K562 (cell line): Measurements from ENCODE around the gene CHST12. TPM values are rescaled to one million over a fixed set of nuclear protein-coding genes. Genes with fewer than 3 reads are reported as not detected.
A peak's percentile ranks its signal among the peaks of the same experiment; 100 is the strongest.

Experiments
- ARID4B ChIP-seq: sonication (generic); formaldehyde crosslinking; IDR thresholded peaks from 2 replicates; pipeline ENCODE4 v1.8.0; 2022; ENCODE audit warnings: mild to moderate bottlenecking, missing genetic modification reagents
- BACH1 ChIP-seq: fragments of 200-800 bp; sonication (Bioruptor generic); IDR thresholded peaks from 2 replicates; pipeline ENCODE4 v1.6.1; 2016; ENCODE audit warnings: missing genetic modification characterization, missing compliant biosample characterization
- EP400 ChIP-seq: fragments of 450-650 bp; IDR thresholded peaks from 2 replicates; pipeline ENCODE4 v1.6.1; 2017; ENCODE audit warnings: antibody characterized with exemption, mild to moderate bottlenecking, moderate library complexity
- GMEB1 ChIP-seq: fragments of 250-450 bp; sonication (Bioruptor Pico); IDR thresholded peaks from 2 replicates; pipeline ENCODE4 v1.4.0; 2020; ENCODE audit warnings: mild to moderate bottlenecking
- HCFC1 ChIP-seq: IDR thresholded peaks from 2 replicates; pipeline ENCODE4 v1.6.1; 2012; ENCODE audit warnings: low read depth, low read length, improper control_type of control experiment
- HLTF ChIP-seq: fragments of 450-650 bp; IDR thresholded peaks from 2 replicates; pipeline ENCODE4 v1.6.1; 2016
- HNRNPL ChIP-seq: fragments of 200-400 bp; formaldehyde crosslinking; IDR thresholded peaks from 2 replicates; pipeline ENCODE4 v1.6.1; 2017; ENCODE audit warnings: low read depth, mild to moderate bottlenecking, low read length
- JUN ChIP-seq, 2 experiments: sonication (generic) in 1 of 2; formaldehyde crosslinking in 1 of 2; IDR thresholded peaks; 2 replicates each; pipeline versions ENCODE4 v1.6.1 to v1.8.0; 2012 to 2022; ENCODE audit warnings: borderline replicate concordance in 2 of 2, mild to moderate bottlenecking in 2 of 2, improper control_type of control experiment in 1 of 2, low read depth in 1 of 2, low read length in 1 of 2, missing genetic modification reagents in 1 of 2
- MIER1 ChIP-seq: fragments of 450-650 bp; IDR thresholded peaks from 2 replicates; pipeline ENCODE4 v1.6.1; 2016; ENCODE audit warnings: antibody characterized with exemption, mild to moderate bottlenecking, low read depth
- NCOA6 ChIP-seq: fragments of 450-650 bp; IDR thresholded peaks from 2 replicates; pipeline ENCODE4 v1.6.1; 2017; ENCODE audit warnings: mild to moderate bottlenecking
- NCOR1 ChIP-seq: fragments of 450-650 bp; IDR thresholded peaks from 2 replicates; pipeline ENCODE4 v1.6.1; 2016; ENCODE audit warnings: mild to moderate bottlenecking, moderate library complexity
- NFRKB ChIP-seq: fragments of 450-650 bp; IDR thresholded peaks from 2 replicates; pipeline ENCODE4 v1.6.1; 2016; ENCODE audit warnings: low read depth
- PHF20 ChIP-seq: fragments of 450-650 bp; IDR thresholded peaks from 2 replicates; pipeline ENCODE4 v1.6.1; 2018; ENCODE audit not compliant: partially characterized antibody
- RNF2 ChIP-seq: sonication (generic); IDR thresholded peaks from 2 replicates; pipeline ENCODE4 v1.6.1; 2016
- SP1 ChIP-seq: sonication (generic); formaldehyde crosslinking; IDR thresholded peaks from 2 replicates; pipeline ENCODE4 v1.8.1; 2022; ENCODE audit warnings: mild to moderate bottlenecking, missing genetic modification reagents
- TBP ChIP-seq: optimal IDR thresholded peaks from 2 replicates; pipeline ENCODE3; 2011; ENCODE audit warnings: low read depth, low read length, improper control_type of control experiment
- ZFX ChIP-seq: sonication (generic); formaldehyde crosslinking; IDR thresholded peaks from 2 replicates; pipeline ENCODE4 v1.8.0; 2022; ENCODE audit warnings: mild to moderate bottlenecking, missing genetic modification reagents, moderate library complexity
- ZNF140 ChIP-seq: fragments of 250-450 bp; sonication (Bioruptor Pico); IDR thresholded peaks from 2 replicates; pipeline ENCODE4 v1.8.0; 2021; ENCODE audit warnings: moderate library complexity, mild to moderate bottlenecking, inconsistent platforms
- ZNF224 ChIP-seq: sonication (generic); formaldehyde crosslinking; IDR thresholded peaks from 2 replicates; pipeline ENCODE4 v1.8.0; 2022; ENCODE audit warnings: mild to moderate bottlenecking, missing genetic modification reagents
- ZNF395 ChIP-seq: fragments of 200-800 bp; sonication (Bioruptor generic); IDR thresholded peaks from 2 replicates; pipeline ENCODE4 v1.6.1; 2017; ENCODE audit warnings: missing genetic modification characterization, missing compliant biosample characterization
- ZNF589 ChIP-seq: fragments of 200-800 bp; sonication (Bioruptor generic); IDR thresholded peaks from 2 replicates; pipeline ENCODE4 v1.6.1; 2016; ENCODE audit warnings: low read depth, missing genetic modification characterization, missing compliant biosample characterization
- polyA plus RNA-seq, 8 experiments: library from polyadenylated mRNA; depleted of rRNA in 4 of 8; stranded (reverse) in 5 of 8; unstranded in 3 of 8; fragments of >200 nt; fragmentation: Nextera tagmentation in 2 of 8; fragmentation: Illumina TruSeq in 1 of 8; extraction: Ambion mirVana in 2 of 8; extraction: Trizol in 1 of 8; gene quantifications; 2 replicates each; pipeline versions ENCODE4 v1.2.1 to v1.2.3, GENCODE V29; 2011 to 2014; ENCODE audit warnings: inconsistent platforms in 1 of 8, missing spikeins in 1 of 8
- total RNA-seq, 7 experiments: library from RNA; depleted of rRNA in 6 of 7; stranded (reverse); fragments of >200 nt in 6 of 7; fragmentation: Illumina TruSeq in 2 of 7; extraction: Trizol in 2 of 7; gene quantifications; 2 replicates each; pipeline versions ENCODE4 v1.2.1 to v1.2.3, GENCODE V29; 2011 to 2021; ENCODE audit warnings: low replicate concordance in 1 of 7

The CHST12 gene
- total and polyA plus RNA-seq, 9 of the 15 experiments (the other 6 are each of a cell fraction or from before 2014, with no cell fraction given): 0.18 to 19.8 (median 3.6) TPM

- TF ChIP-seq ARID4B (peak; percentile 89), RNF2 (peak; percentile 54; the same call in 1 of the 2 replicates), HCFC1 (peak; percentile 59; the same call in 1 of the 2 replicates), ZNF589 (CRISPR knock-in tag) (peak; percentile 5), ZNF140 (CRISPR knock-in tag) (no peak), BACH1 (0 out of 2 replicates have a peak, but pooled peaks have one; percentile 10), ZNF224 (0 out of 2 replicates have a peak, but pooled peaks have one; percentile 2), ZFX (CRISPR knock-in tag) (peak; percentile 83), HNRNPL (0 out of 2 replicates have a peak, but pooled peaks have one; percentile 10), HLTF (no peak), JUN (IDR thresholded peaks at IDR 0.05; ENCODE audit: borderline replicate concordance, low read depth, low read length) (peak; percentile 64; the same call in 1 of the 2 replicates), JUN (CRISPR knock-in tag; IDR thresholded peaks at IDR 0.05; ENCODE audit: borderline replicate concordance) (no peak), TBP (peak; percentile 91), GMEB1 (CRISPR knock-in tag) (peak; percentile 75), SP1 (CRISPR knock-in tag) (peak; percentile 78), MIER1 (peak; percentile 77; the same call in 1 of the 2 replicates), PHF20 (peak; percentile 51), NCOA6 (0 out of 2 replicates have a peak, but pooled peaks have one; percentile 29), EP400 (peak; percentile 100), NCOR1 (peak; percentile 22; the same call in 1 of the 2 replicates), ZNF395 (peak; percentile 9), NFRKB (peak; percentile 73)
Measured at GRCh38 chr7:2354186-2354938, 49.0 kb upstream of the CHST12 start, which contains the start of gene EIF3B (continued).
